GM18517 (cell line): Measurements from ENCODE around the gene SLC39A3.

Experiments used
- ATAC-seq: cut with Tn5 transposase; IDR thresholded peaks from one replicate; pipeline ENCODE4 v1.9.1; 2021; ENCODE audit warnings: mild to moderate bottlenecking, moderate library complexity; ENCODE audit not compliant: unreplicated experiment

Gene SLC39A3

DNA sequence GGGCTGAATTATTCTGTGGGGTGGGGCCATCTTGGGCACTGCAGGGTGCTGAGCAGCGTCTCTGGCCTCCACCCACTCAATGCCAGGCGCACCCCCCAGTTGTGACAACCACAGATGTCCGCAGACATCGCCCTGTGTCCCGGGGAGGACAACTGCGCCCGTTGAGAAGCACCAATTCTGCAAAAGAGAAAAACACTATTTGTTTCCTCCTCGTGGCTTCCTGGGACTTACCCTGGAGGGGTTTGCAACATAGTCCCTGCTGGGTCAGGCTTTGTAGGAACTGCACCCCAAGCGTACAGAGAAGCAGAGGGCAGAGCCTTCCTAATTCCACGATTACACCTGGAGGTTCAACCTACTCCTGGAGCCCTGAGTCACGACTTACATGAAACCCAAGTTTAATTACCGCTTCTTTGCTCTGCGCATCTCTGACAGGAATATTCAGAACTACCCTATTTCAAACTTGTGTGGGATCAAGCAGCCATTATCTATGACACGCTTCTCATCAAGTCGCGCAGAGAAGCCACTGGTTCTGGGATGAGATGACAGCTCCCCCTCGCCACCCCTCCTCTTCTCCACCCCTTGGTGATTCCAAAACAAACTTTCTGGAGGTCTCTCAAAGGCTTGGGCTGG lies 11.1 kb upstream of the SLC39A3 start:
- no peak for ATAC-seq

DNA sequence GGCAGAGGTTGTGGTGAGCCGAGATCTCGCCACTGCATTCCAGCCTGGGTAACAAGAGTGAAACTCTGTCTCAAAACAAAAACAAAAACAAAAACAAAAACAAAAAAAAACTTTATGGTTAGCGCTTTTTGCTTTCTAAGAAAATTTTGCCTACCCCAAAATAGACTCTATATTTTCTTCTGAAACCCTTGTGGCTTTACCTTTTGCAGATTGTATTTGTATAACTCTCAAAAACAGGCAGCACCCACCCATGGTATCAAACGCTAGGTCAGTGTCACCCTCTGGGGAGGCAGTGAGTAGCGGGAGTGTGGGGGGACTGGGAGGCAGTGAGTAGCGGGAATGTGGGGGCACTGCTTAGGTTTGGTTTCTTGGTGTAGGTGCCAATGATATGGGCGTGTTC lies 7.5 kb upstream of the SLC39A3 start:
- ATAC-seq, result no peak

DNA sequence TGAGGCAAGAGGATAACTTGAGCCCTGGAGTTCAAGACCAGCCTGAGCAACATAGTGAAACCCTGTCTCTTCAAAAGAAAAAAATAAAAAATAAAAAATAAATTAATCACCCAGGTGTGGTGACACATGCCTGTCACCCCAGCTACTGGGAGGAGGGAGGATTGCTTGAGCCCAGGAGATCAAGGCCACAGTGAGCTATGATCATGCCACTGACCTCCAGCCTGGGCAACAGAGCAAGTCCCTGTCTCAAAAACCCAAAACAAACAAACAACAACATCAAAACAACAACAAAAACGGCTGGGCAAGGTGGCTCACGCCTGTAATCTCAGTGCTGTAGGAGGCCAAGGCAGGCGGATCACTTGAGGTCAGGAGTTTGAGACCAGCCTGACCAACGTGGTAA lies 4.3 kb upstream of the SLC39A3 start:
- no peak for ATAC-seq

DNA sequence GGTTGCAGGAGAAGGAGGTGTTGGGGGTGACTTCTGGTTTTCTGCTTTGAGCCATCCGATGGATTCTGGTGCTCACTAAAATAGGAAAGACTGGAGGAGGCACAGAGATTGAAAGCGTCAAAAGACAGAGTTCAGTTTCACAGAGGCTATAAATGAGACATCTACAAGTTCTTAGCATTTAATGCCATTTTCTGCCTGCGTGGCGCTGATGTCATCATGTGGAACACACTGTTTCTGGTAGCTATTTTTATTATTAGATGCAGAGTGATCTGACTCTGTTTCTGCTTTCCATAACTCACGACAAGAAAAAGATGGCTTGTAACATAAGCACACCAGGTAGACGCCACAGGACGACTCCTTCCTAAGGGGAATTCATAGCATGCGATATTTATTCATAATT lies 3.3 kb upstream of the SLC39A3 start:
- no peak for ATAC-seq

DNA sequence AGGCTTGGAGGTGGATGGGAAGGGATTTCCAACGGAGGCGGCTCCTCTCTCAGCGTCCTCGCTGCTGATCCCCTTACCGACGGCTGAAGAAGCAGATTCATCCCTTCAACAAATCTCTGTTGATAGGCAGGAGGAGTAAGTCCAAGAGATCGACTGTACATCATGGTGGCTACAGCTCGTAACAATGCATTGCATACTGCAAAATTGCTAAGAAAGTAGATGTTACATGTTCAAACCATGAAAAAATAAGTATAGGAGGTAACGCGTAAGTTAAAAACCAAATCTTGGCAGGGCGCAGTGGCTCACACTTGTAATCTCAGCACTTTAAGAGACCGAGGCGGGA lies 468 bp upstream of the SLC39A3 start:
- ATAC-seq, result no peak

DNA sequence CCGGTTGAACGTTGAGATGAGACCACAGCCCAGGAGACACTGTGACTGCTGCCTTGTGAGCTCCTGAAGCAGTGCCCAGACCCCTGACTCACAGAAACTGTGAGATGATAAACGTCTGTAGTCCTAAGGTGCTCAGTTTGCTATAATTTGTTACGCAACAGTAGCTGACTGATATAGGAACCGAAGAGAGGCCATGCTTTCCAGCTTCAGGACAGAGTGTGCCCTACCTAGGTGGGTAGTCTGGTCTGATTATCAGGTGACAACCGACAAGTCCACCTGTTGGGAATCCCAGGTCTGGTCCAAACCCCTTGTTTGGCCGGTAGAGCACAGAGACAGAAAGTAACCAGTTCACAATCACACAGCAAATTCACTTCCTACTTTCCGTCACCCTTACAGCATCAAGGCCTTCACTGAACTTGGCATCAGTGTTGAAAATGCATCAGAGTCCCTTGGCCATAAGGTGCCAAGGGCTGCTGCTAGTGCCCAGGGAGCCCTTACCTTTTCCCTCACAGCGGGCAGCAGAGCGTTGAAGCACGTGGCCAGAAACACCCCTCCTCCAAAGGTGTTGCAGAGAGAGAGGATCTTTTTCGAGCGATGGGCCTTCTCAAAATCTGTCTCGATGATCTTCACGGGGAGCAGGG lies 3.1 kb downstream of the SLC39A3 start:
- no peak for ATAC-seq

DNA sequence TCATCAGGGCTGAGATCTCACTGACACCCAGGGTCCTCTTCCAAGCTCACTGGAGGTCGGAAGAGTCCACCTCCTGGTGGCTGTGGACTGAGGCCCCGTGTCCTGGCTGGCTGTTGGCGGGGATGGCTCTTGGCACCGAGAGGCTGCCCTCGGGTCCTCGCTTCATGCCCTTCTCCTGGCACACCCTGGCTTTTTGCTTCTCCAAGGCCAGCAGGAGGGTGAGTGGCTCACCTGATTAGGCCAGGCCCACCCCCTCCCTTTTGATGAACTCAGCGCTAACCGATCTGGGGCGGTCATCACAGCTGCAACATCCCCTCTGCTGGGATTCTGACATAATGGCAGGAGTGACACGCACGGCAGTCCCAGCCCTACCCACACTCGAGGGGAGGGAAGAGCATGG lies 4.4 kb downstream of the SLC39A3 start:
- ATAC-seq, result no peak

DNA sequence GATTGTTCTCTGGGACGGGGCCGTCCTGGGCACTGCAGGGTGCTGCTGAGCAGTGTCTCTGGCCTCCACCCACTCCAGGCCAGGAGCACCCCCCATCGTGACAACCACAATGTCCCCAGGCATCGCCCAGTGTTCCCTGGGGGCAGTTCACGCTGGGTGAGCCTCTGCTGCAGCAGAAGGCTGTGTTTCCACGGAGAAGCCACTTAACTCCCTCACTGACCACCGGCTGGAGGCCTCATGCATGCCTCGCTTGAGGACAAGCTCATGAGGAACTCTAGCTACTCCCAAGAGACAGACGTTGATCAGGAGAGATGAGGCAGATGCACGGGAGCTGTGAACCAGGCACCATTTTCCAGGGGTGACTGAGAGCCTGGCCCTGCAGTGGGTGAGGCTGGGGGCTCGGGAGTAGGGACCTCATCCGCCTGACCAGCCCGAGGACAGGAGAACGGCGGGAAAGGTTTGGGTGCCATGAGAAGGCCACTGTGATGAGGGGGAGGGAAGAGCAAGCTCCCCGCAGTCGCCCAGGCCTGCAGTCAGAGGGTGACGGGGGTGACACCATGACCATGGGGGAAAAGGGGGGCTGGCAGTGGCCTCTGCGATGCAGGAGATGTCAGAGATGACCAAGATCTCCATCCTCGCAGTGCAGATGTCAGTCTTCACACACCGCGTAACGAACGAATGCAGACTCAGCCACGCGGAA lies 5.1 kb downstream of the SLC39A3 start:
- no peak for ATAC-seq

DNA sequence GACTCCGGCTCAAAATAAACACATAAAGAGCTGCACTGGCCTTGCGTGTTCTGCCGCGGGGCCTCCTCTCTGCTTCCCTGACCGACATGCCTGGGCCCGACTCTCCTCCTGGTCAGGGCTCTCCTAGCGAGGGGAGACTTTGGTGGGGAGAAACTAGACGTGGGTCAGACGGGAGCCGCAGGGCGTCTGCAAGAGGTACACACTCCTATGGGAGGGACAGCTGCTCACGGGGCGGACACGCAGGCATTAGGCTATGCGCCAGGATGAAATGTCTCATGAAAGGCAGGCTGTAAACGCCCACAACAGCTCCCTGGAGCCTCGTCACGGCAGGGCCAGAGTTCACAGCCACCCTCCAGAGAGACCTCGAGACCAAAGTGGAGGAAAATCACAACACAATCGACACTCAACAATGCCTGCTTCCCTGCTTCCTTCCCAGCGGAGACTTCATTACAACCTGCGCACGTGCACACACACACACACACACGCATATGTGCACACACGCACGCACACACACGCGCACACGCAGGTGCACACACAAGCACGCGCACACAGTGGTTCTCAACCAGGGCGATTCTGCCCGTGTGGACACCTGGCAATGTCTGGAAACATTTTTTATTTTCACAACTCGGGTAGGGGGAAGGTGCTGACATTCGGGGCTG lies 5.8 kb downstream of the SLC39A3 start:
- ATAC-seq, result no peak

DNA sequence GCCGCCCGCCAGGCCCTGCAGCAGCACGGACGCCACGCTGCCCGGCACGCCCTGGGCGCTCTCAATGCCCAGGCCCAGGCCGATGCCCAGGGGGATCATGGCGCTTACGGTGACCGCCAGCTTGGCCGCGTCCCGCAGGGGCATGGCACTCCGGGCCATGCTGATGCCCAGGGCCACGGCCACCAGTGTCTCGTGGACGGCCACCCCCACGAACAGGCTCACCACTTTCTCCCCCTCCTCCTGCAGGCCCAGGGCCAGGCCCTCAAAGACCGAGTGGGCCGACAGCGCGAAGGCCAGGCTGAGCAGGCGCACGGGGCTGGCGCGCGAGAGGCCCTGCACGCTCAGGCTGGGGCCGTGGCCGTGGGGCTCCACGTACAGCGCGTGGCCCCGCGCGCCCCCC lies 6.9 kb downstream of the SLC39A3 start:
- no peak for ATAC-seq

DNA sequence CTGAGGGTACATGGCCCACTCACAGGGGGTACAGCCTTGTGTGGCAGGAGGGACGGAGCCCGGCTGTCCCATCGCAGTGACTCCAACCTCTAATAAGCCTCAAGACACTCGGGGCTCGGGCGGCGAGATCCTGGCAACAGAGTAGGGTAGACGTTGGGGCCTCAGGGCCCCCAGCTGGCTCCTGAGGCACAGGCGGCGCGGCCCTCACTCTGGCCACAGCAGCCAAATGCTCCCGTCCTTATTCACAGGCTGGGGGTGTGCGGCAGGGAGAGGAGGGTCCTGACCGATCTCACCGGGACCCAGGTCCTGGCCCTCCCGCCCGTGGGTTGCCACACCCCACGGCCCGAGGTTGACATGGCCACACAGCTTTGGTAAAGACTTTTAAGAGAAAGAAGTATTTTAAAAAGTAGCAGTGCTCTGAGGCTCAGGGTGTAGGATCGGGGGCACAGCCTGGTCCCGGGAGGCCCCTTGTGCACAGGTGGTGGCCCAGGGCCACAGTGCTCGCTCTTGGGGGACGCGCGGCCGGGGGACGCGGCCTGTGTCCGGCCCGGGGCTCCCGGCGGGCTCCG lies 7.6 kb downstream of the SLC39A3 start:
- no peak for ATAC-seq

DNA sequence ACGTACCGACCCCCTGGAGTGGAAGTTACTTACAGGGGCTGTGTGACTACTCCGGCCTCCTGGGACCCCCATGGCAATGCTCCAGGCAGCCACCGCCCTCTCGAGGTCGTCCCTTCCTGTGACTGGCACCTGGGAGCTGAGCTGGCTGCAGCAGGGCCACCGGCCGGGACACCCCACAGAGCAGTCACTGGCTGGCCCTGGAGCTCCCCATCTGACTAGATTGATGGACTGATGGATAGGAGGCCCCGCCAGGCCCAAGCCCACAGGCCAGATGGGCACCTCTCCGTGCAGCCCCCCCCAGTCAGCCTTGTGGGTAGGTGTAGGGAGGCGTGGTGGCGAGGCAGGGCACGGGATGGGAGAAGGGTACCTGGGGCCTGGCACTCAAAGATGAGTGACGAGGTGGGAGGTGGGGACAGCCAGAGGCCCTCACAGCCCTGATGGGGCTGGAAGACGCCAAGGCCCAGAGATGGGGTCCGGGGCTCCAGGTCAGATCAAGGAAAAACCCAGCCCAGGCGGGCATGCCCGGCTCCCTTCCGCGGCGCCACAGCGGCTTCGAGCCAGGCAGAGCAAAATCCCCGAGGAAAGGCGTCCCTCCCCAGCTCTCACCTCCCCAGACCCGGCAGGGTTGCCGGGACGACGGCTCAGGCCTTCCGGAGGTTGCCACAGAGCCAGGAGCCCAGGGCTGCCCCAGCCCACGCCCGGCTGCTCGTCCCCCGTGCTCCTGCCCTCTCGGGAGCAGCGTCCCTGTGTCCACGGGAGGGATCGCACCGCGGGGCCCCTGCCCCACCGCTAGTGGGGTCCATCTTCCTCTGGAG lies 8.4 kb downstream of the SLC39A3 start:
- no peak for ATAC-seq

DNA sequence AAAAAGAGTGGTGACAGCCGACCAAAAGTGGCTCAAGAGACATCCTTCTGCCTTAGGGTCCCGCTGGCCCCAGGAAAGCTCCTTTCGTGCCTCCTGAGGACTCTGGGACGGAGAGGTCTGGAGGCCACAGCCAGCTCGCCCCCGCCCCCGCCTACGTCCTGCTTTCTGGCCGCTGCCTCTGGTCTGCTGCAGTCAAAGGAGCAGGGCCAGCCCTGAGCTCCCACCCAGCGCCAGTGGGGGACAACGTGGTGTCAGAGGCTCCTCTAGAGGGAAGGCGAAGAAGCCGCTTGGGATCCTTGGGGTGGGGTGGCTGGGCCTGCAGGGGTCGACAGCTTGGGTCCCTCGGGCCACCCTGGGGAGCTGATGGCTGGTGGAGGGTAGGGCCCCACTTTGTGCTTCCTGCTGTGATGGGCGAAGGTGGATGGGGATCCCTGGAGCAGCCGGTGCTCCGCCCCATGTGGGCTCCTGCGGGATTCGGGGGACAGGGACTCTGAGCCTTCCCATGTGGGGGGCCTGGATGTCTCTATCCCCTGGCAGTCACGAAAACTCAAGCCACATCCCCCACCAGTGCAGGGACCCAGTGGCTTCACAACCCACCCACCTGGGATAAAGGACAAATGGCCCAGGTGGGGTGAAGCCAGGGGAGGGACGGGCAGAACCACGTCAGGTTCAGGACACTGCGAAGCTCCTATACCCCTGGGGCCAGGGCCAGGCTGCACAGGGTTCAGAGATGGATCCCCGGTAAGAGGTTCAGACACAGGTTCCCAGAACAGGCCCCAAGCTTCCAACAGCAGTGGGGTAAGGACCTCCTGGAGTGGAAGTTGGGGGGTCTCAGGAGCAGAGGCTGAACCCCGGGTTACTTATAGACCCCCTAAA lies 9.6 kb downstream of the SLC39A3 start:
- ATAC-seq, result no peak

DNA sequence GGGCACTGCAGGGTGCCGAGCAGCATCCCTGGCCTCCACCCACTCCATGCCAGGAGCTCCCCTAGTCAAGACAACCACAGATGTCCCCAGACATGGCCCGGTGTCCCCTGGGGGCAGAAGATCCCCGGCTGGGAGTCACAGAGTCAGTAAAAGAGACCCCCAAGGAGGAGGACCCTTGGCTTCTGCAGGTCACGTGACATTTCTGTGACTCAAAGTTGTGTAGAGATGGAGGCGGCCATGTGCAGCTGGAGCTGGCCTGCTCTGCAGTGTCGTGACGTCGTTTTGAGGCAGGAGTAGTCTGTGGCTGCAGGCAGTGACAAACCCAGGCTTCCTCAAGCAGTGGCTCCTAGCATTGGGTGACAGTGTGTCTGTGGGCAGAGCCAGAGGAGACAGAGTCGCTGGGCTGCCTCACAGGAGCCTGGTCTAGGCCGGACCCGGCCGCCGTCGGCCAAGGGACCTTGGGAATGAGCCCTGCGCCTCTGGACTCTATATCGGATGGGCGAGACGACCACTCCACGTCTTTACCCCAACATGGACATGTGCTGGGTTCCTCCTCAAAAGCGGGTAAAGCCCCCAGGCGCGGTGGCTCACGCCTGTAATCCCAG lies 10.9 kb downstream of the SLC39A3 start:
- ATAC-seq, result no peak

DNA sequence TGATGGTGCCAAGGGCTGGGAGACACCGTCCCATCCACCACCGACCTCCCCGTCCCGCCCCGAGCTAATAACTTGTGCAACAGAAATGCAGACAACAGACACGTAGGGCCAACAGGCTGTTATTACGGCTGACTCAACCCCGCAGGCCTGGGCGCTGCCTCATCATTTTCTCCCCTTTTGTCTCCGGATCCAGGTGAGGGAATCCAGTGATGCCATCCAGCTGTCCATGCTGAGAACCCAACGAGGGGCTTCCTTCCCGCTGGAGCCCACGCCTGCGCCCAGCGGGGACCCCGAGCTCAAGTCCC lies 12.2 kb downstream of the SLC39A3 start:
- no peak for ATAC-seq

DNA sequence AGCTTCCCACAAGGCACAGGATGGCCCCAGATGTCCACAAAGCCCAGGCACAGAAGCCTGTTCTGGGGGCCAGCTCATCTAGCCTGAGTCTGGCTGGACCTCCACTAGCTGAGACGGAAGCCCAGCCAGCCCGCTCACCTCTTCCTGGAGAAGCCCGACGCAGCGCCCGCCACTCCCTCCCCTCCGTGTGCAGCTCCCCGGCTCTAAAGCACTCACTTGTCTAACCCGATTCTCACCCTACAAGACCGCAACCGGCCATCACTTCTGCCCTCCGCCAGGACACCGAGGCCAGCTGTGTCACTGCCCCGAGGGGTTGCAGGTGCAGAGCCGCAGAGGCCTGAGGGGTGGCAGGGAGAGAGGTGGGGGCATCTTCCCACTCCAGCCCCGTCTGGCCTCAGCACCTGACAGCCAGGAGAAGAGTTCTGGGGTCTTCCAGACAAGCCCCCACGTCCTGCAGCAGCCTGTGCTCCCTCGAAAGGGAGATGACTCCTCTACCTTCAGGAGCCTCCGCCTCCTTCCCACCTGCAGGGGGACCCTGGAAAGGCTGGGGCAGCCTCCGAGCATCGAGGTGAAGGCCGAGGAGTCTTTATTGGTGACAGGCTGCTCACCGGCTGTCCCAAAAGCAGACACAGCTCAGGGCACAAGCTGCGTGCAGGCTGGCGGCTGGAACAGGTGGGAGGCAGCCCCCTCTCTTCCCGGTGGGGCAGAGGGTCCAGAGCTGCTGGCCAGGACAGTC lies 12.7 kb downstream of the SLC39A3 start:
- ATAC-seq, result no peak

DNA sequence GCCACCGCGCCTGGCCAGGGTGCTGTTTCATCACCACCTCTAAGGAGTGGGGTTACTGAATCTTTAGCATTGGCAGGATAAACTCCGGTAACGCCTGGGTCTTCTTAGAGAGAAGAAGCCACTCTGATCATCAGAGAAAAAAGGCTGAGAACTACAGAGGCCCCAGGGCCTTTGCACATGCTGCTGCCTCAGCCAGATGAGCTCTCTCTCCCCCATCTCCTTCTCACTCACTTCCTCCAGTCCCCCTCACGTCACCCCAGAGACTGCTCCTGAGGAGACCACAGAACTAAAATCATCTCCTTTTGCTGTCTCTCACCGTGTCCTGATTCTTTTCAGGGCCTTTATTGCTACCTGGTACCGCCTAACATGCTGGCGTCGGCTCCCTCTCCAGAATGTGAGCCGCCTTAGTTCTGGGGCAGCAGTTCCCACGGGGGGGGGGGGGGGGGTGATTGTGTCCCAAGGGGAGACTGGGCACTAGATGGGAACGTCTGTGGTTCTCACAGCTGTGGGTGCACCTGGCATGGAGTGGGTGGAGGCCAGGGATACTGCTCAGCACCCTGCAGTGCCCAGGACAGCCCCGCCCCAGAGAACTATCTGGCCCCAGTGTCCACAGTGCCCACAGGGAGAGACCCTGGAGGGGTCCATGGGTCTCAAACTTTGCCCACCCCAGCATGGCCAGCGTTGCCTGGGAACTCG lies 13.5 kb downstream of the SLC39A3 start:
- ATAC-seq, result no peak

DNA sequence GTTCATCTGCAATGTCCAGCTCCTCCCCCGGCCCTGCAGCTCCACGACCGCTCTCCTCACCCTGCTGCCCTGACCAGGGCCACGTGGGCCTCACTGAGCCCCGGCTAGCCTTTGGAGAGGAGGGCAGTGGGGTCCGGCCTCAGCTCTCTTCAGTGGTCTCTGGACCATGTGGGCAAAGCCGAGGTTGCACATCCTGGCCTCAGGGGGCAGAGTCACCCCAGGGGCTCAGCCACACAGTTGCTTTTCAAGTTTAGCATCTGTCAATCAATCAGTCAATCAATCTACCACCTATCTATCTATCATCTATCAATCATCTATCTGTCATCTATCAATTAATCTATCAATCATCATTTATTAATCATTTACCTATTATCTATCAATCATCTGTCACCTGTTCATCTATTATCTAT lies 15.7 kb downstream of the SLC39A3 start:
- ATAC-seq, result no peak
